Thyroid gland (tissue), 4 donors: ENCODE measurements around the gene FAM3D.

ENCODE experiments used
- CTCF ChIP-seq, 6 experiments: fragments of 200-600 bp in 3 of 6; fragments of 450-650 bp in 3 of 6; sonication (generic) in 3 of 6; IDR thresholded peaks; one replicate each; pipeline ENCODE4 v1.5.1; 2016 to 2019; ENCODE audit warnings: antibody characterized with exemption in 6 of 6, mild to moderate bottlenecking in 2 of 6, inconsistent platforms in 1 of 6, moderate library complexity in 1 of 6
- POLR2A ChIP-seq, 2 donors: fragments of 450-650 bp; IDR thresholded peaks; one replicate each; pipeline ENCODE4 v1.6.1; 2017; ENCODE audit warnings: antibody characterized with exemption in 2 of 2, mild to moderate bottlenecking in 2 of 2, moderate library complexity in 1 of 2

DNA sequence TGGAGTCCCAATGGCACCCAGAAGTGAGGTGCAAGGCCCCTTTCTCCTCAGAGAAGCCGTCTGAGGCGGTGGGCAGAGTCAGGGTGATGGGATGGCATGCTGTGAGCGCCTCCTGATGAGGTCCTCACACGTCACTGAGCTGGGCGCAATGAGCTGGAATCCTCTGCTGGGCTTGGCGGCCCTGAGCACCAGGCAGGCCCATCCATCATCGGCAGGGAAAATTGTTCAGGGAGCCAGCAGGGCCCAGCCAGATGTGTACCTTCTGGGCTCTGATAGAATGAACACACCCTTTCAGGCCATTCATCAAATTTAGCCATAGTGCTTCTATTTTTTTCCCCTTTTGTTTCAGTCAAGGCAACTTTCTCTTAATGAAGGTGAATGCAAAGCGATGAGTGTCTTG lies 43.7 kb downstream of the FAM3D start:
- TF ChIP-seq CTCF (IDR thresholded peaks at IDR 0.05) (no peak), POLR2A (IDR thresholded peaks at IDR 0.05) (no peak)
